ENCODE data around the gene FRAS1. TPM values are rescaled to one million over a fixed set of nuclear protein-coding genes. Genes with fewer than 3 reads are reported as not detected.
"Not testable (repeated sequence)": the region's sequence is repeated elsewhere in the genome, so short reads cannot be mapped to it uniquely, and the experiment has no call there.

FRAS1 gene
- total RNA-seq, 5 donors from 2014 or later (not counting 1 experiment from before 2014, with no cell fraction given), result 0.23 to 0.39 (median 0.32) TPM; not detected in 2

- ATAC-seq (replicated peaks in 1 of 4), result no peak
- Mint-ChIP-seq H3K36me3 (no peaks in the 10 kb centered on the region), H3K27ac (no peak overlapping the region), H3K4me1 (no peaks in the 10 kb centered on the region), H3K9me3 (no peaks in the 10 kb centered on the region), H3K27me3 (peaks cover 9 to 13% of the 10 kb centered on the region in 2 donors), H3K4me3 (no peak overlapping the region)
- ChIA-PET CTCF (no interaction called here), POLR2A (no interaction called here)
- Histone ChIP-seq H3K27me3 (replicated peaks in 1 of 2; ENCODE audit: control insufficient read depth in 2 of 2, extremely low read depth in 1 of 2, insufficient read depth in 2 of 2, low read length in 1 of 2) (peaks cover 0 to 2% of the 10 kb centered on the region in 2 experiments), H3K4me3 (ENCODE audit: control insufficient read depth in 1 of 2, extremely low read depth in 1 of 2, low read length in 1 of 2) (no peak overlapping the region), H3K9me3 (no peaks in the 10 kb centered on the region), H3K36me3 (ENCODE audit: control insufficient read depth in 2 of 2, extremely low read depth in 1 of 2, insufficient read depth in 1 of 2, low read length in 1 of 2) (no peaks in the 10 kb centered on the region), H3K27ac (ENCODE audit: low read length) (no peak overlapping the region), H3K4me1 (ENCODE audit: control insufficient read depth in 1 of 2, extremely low read depth in 1 of 2, insufficient read depth in 2 of 2, low read length in 2 of 2) (no peaks in the 10 kb centered on the region)
- no CpG with 5 or more reads among the region's 2 CpGs for WGBS (ENCODE audit: insufficient coverage)
- no peak for DNase-seq
Measured at GRCh38 chr4:78483811-78484210, 426.7 kb downstream of the FRAS1 start.

- no peaks in the 10 kb centered on the region for H3K9me3 Mint-ChIP-seq
- H3K27ac Mint-ChIP-seq, result no peak overlapping the region
- Histone ChIP-seq H3K27ac (ENCODE audit: low read length) (no peak overlapping the region), H3K4me1 (ENCODE audit: control insufficient read depth in 1 of 2, extremely low read depth in 1 of 2, insufficient read depth in 2 of 2, low read length in 2 of 2) (no peaks in the 10 kb centered on the region), H3K9me3 (no peaks in the 10 kb centered on the region), H3K4me3 (ENCODE audit: control insufficient read depth in 1 of 2, extremely low read depth in 1 of 2, low read length in 1 of 2) (no peak overlapping the region), H3K36me3 (ENCODE audit: control insufficient read depth in 2 of 2, extremely low read depth in 1 of 2, insufficient read depth in 1 of 2, low read length in 1 of 2) (no peaks in the 10 kb centered on the region), H3K27me3 (replicated peaks in 1 of 2; ENCODE audit: control insufficient read depth in 2 of 2, extremely low read depth in 1 of 2, insufficient read depth in 2 of 2, low read length in 1 of 2) (no peaks in the 10 kb centered on the region)
- no peak overlapping the region for H3K4me3 Mint-ChIP-seq
- WGBS (ENCODE audit: insufficient coverage), result no CpG with 5 or more reads among the region's 2 CpGs
- ATAC-seq (replicated peaks in 1 of 4) (no peak), DNase-seq (no peak)
- H3K36me3 Mint-ChIP-seq, result no peaks in the 10 kb centered on the region
- ChIA-PET POLR2A (interaction anchor here in 1 of 2 donors (0.6 kb wide), 1 partner anchor 15 kb away, joined by 3 read pairs; no protein-coding TSS in a partner anchor), CTCF (no interaction called here)
- no peaks in the 10 kb centered on the region for H3K4me1 Mint-ChIP-seq
- peaks cover 9 to 13% of the 10 kb centered on the region in 2 donors for H3K27me3 Mint-ChIP-seq
Measured at GRCh38 chr4:78484574-78484973, 427.5 kb downstream of the FRAS1 start.

GRCh38 chr4:78493731-78494130 lies 436.6 kb downstream of the FRAS1 start:
- no peak overlapping the region for H3K4me3 Mint-ChIP-seq
- Histone ChIP-seq H3K27me3 (replicated peaks in 1 of 2; ENCODE audit: control insufficient read depth in 2 of 2, extremely low read depth in 1 of 2, insufficient read depth in 2 of 2, low read length in 1 of 2) (no peaks in the 10 kb centered on the region), H3K4me1 (ENCODE audit: control insufficient read depth in 1 of 2, extremely low read depth in 1 of 2, insufficient read depth in 2 of 2, low read length in 2 of 2) (no peaks in the 10 kb centered on the region), H3K9me3 (no peaks in the 10 kb centered on the region), H3K4me3 (ENCODE audit: control insufficient read depth in 1 of 2, extremely low read depth in 1 of 2, low read length in 1 of 2) (no peak overlapping the region), H3K27ac (ENCODE audit: low read length) (no peak overlapping the region), H3K36me3 (ENCODE audit: control insufficient read depth in 2 of 2, extremely low read depth in 1 of 2, insufficient read depth in 1 of 2, low read length in 1 of 2) (no peaks in the 10 kb centered on the region)
- ChIA-PET POLR2A (no interaction called here), CTCF (interaction anchor here in 1 of 2 donors (0.6 kb wide), 1 partner anchor 119 kb away, joined by 3 read pairs; no protein-coding TSS in a partner anchor)
- H3K9me3 Mint-ChIP-seq, result no peaks in the 10 kb centered on the region
- peaks cover 3 to 6% of the 10 kb centered on the region in 2 donors for H3K27me3 Mint-ChIP-seq
- no peaks in the 10 kb centered on the region for H3K36me3 Mint-ChIP-seq
- ATAC-seq (replicated peaks in 1 of 4), result no peak
- H3K4me1 Mint-ChIP-seq, result no peaks in the 10 kb centered on the region
- H3K27ac Mint-ChIP-seq, result no peak overlapping the region
- DNase-seq, result no peak

GRCh38 chr4:78496021-78496643 lies 439.0 kb downstream of the FRAS1 start:
- no peak for DNase-seq
- no peaks in the 10 kb centered on the region for H3K4me1 Mint-ChIP-seq
- no peaks in the 10 kb centered on the region for H3K36me3 Mint-ChIP-seq
- no peaks in the 10 kb centered on the region for H3K36me3 ChIP-seq (ENCODE audit: control insufficient read depth in 2 of 2, extremely low read depth in 1 of 2, insufficient read depth in 1 of 2, low read length in 1 of 2)
- no peak overlapping the region for H3K27ac ChIP-seq (ENCODE audit: low read length)
- no peak overlapping the region for H3K4me3 Mint-ChIP-seq
- no peak overlapping the region for H3K27ac Mint-ChIP-seq
- POLR2A ChIA-PET, result no interaction called here
- CTCF ChIA-PET, result no interaction called here
- no peaks in the 10 kb centered on the region for H3K9me3 ChIP-seq
- H3K4me3 ChIP-seq (ENCODE audit: control insufficient read depth in 1 of 2, extremely low read depth in 1 of 2, low read length in 1 of 2), result no peak overlapping the region
- WGBS (ENCODE audit: insufficient coverage), result 33% methylated on average over 1 of the region's 4 CpGs
- H3K27me3 ChIP-seq (replicated peaks in 1 of 2; ENCODE audit: control insufficient read depth in 2 of 2, extremely low read depth in 1 of 2, insufficient read depth in 2 of 2, low read length in 1 of 2), result no peaks in the 10 kb centered on the region
- no peak for ATAC-seq (replicated peaks in 1 of 4)
- no peaks in the 10 kb centered on the region for H3K4me1 ChIP-seq (ENCODE audit: control insufficient read depth in 1 of 2, extremely low read depth in 1 of 2, insufficient read depth in 2 of 2, low read length in 2 of 2)
- H3K9me3 Mint-ChIP-seq, result no peaks in the 10 kb centered on the region
- peaks cover 2 to 3% of the 10 kb centered on the region in 2 donors for H3K27me3 Mint-ChIP-seq

GRCh38 chr4:78506260-78506659 lies 449.1 kb downstream of the FRAS1 start:
- ATAC-seq (replicated peaks in 1 of 4), result not testable (repeated sequence)

GRCh38 chr4:78509043-78509442 lies 451.9 kb downstream of the FRAS1 start:
- Mint-ChIP-seq H3K4me1 (no peaks in the 10 kb centered on the region), H3K27me3 (peaks cover 8 to 12% of the 10 kb centered on the region in 2 donors), H3K9me3 (no peaks in the 10 kb centered on the region), H3K27ac (no peak overlapping the region), H3K36me3 (no peaks in the 10 kb centered on the region), H3K4me3 (no peak overlapping the region)
- ATAC-seq (replicated peaks in 1 of 4), result no peak
- H3K9me3 ChIP-seq, result no peaks in the 10 kb centered on the region
- H3K4me1 ChIP-seq (ENCODE audit: control insufficient read depth in 1 of 2, extremely low read depth in 1 of 2, insufficient read depth in 2 of 2, low read length in 2 of 2), result no peaks in the 10 kb centered on the region
- no peaks in the 10 kb centered on the region for H3K36me3 ChIP-seq (ENCODE audit: control insufficient read depth in 2 of 2, extremely low read depth in 1 of 2, insufficient read depth in 1 of 2, low read length in 1 of 2)
- CTCF ChIA-PET, result no interaction called here
- no peak for DNase-seq
- no peak overlapping the region for H3K27ac ChIP-seq (ENCODE audit: low read length)
- no peak overlapping the region for H3K4me3 ChIP-seq (ENCODE audit: control insufficient read depth in 1 of 2, extremely low read depth in 1 of 2, low read length in 1 of 2)
- H3K27me3 ChIP-seq (replicated peaks in 1 of 2; ENCODE audit: control insufficient read depth in 2 of 2, extremely low read depth in 1 of 2, insufficient read depth in 2 of 2, low read length in 1 of 2), result peaks cover 0 to 5% of the 10 kb centered on the region in 2 experiments
- 100% methylated on average over 1 of the region's 2 CpGs for WGBS (ENCODE audit: insufficient coverage)
- POLR2A ChIA-PET, result no interaction called here

More at GRCh38 chr4:78506260-78506659, 449.1 kb downstream of the FRAS1 start:
- H3K9me3 Mint-ChIP-seq; H3K27me3 ChIP-seq (replicated peaks in 1 of 2; ENCODE audit: control insufficient read depth in 2 of 2, extremely low read depth in 1 of 2, insufficient read depth in 2 of 2, low read length in 1 of 2); H3K9me3 ChIP-seq; H3K4me1 ChIP-seq (ENCODE audit: control insufficient read depth in 1 of 2, extremely low read depth in 1 of 2, insufficient read depth in 2 of 2, low read length in 2 of 2); H3K4me3 ChIP-seq (ENCODE audit: control insufficient read depth in 1 of 2, extremely low read depth in 1 of 2, low read length in 1 of 2); H3K4me1 Mint-ChIP-seq; DNase-seq; H3K36me3 Mint-ChIP-seq; CTCF ChIA-PET; H3K27ac Mint-ChIP-seq; H3K27ac ChIP-seq (ENCODE audit: low read length); H3K4me3 Mint-ChIP-seq; H3K36me3 ChIP-seq (ENCODE audit: control insufficient read depth in 2 of 2, extremely low read depth in 1 of 2, insufficient read depth in 1 of 2, low read length in 1 of 2): not testable (repeated sequence)
- peaks cover 8 to 12% of the 10 kb centered on the region in 2 donors for H3K27me3 Mint-ChIP-seq
- WGBS (ENCODE audit: insufficient coverage), result 80% methylated on average over 6 of the region's 10 CpGs
- POLR2A ChIA-PET, result interaction anchor here in 1 of 2 donors (0.6 kb wide), 1 partner anchor 260 kb away, joined by 4 read pairs; no protein-coding TSS in a partner anchor

Data from T-cell (primary cell).